Lower lobe of right lung (tissue), 2 donors: ENCODE results near the gene C1orf141. TPM values are rescaled to one million over a fixed set of nuclear protein-coding genes. Genes with fewer than 3 reads are reported as not detected.

Source experiments
- ATAC-seq, 2 donors: fragments of 200-7000 bp; cut with Tn5 transposase; one replicate each; pipeline ENCODE4 v1.9.1; 2020 to 2022; ENCODE audit warnings: mild to moderate bottlenecking in 2 of 2, moderate library complexity in 2 of 2
- DNase-seq: peaks from one replicate; pipeline ENCODE4 v3.0.0-alpha.2; 2020
- H3K27ac ChIP-seq: fragments of 200-600 bp; one replicate; pipeline ENCODE4 v1.8.0; 2022
- H3K27me3 ChIP-seq: fragments of 200-600 bp; one replicate; pipeline ENCODE4 v1.8.0; 2022; ENCODE audit warnings: low read depth
- H3K36me3 ChIP-seq: fragments of 200-600 bp; one replicate; pipeline ENCODE4 v1.8.0; 2022; ENCODE audit warnings: mild to moderate bottlenecking
- H3K4me1 ChIP-seq: fragments of 200-600 bp; one replicate; pipeline ENCODE4 v1.8.0; 2022
- H3K4me3 ChIP-seq: fragments of 200-600 bp; one replicate; pipeline ENCODE4 v1.8.0; 2022; ENCODE audit warnings: mild to moderate bottlenecking
- H3K9me3 ChIP-seq: fragments of 200-600 bp; one replicate; pipeline ENCODE4 v1.8.0; 2022
- CTCF ChIP-seq: fragments of 200-600 bp; IDR thresholded peaks from one replicate; pipeline ENCODE4 v1.8.0; 2022; ENCODE audit warnings: antibody characterized with exemption, mild to moderate bottlenecking
- intact Hi-C: fragments of 100-400 bp; cut with DNase I; formaldehyde crosslinking; loops from one replicate; pipeline ENCODE4 v1.11.0; 2022
- total RNA-seq: library from RNA; stranded (reverse); fragmentation: NEBNext Ultra II Directional; extraction: Animal tissue kit (Norgen Biotek cat#: 25700); gene quantifications from one replicate; pipeline ENCODE4 v1.2.1, GENCODE V29; 2021
- donor health status: DM: no; HTN: yes; CAD: no; lungs with severe emphysema.

The C1orf141 gene
- total RNA-seq, 1 donor from 2014 or later = 2.2 TPM

- intact Hi-C loops = no loop called here
These were observed 91.4 kb downstream of the C1orf141 start for GRCh38 chr1:67043366-67043765.

More at GRCh38 chr1:67043366-67043765, 91.4 kb downstream of the C1orf141 start:
- ATAC-seq (no peak), DNase-seq (no peak)
- no peak for TF ChIP-seq CTCF
- Histone ChIP-seq H3K4me1 (no peaks in the 10 kb centered on the region), H3K36me3 (peaks cover 90% of the 10 kb centered on the region), H3K9me3 (no peaks in the 10 kb centered on the region), H3K27ac (no peak overlapping the region), H3K27me3 (no peaks in the 10 kb centered on the region), H3K4me3 (no peak overlapping the region)

Other genes starting within 250 kb of the C1orf141 start
- 19.9 TPM for gene DNAI4, start 210.1 kb downstream of the C1orf141 start, total RNA-seq
- gene MIER1, start 210.0 kb downstream of the C1orf141 start, total RNA-seq = 44.0 TPM
- gene SLC35D1, start 80.8 kb downstream of the C1orf141 start, total RNA-seq = 5.6 TPM
- 0.18 TPM for gene IL23R, start 31.5 kb upstream of the C1orf141 start, total RNA-seq
- 1.3 TPM for gene IL12RB2, start 172.9 kb upstream of the C1orf141 start, total RNA-seq